GM18499 (cell line): Measurements from ENCODE around the gene SOX6.

Experiments
- ATAC-seq: cut with Tn5 transposase; IDR thresholded peaks from one replicate; pipeline ENCODE4 v1.9.1; 2021; ENCODE audit warnings: moderate number of reproducible peaks; ENCODE audit not compliant: insufficient read depth, unreplicated experiment

Gene SOX6

GRCh38 chr11:16114978-16115871 lies 241.1 kb downstream of the SOX6 start:
- no peak for ATAC-seq

DNA sequence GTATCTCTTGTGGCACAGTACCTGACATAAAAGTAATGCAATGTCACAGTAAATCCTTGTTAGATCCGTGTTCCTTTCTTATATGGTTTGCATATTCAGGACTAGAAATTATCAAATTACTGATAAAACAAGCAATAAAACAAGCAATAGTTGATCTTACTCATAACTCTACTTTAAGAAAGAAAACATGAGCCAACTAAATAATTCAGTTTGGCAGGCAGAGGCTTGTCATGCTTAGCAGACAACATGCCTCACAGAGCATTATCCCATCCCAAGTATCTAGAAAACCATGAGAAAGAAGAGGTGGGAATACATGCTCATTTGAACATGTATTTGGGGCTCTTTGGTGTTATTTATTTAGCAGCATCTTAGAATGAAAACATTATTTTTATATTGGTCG lies 241.9 kb downstream of the SOX6 start:
- ATAC-seq = no peak

GRCh38 chr11:16111690-16112089 lies 244.7 kb downstream of the SOX6 start:
- no peak for ATAC-seq

GRCh38 chr11:16110886-16111285 lies 245.5 kb downstream of the SOX6 start:
- ATAC-seq = no peak

DNA sequence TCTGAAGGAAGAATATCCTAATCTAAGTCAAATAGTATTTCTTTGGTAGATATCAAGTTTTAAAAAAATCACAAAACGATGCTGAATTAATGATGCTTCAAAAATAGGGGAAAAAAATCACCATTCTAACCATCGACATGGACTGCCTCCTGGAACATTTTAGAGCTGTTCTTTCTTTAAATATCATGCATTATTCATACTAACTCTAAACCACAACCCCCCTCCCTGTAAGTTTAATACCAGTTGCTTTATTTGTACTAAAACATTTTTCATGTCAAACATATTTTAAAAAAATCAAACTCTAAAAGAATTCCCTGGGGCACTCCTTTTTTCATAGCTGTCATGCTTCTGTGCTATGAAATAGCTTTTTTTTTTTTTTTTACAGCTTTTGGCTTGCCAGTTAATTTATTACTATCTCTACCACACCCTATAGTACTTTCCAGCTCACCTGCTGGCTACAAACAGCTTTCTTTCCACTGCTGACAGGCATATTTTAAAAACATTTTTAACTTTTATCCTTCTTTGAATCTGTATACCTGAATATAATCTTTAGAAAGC lies 256.9 kb downstream of the SOX6 start:
- ATAC-seq = no peak

- no peak for ATAC-seq
These were observed 257.7 kb downstream of the SOX6 start for GRCh38 chr11:16098526-16099205.

GRCh38 chr11:16097543-16097942 lies 258.8 kb downstream of the SOX6 start:
- no peak for ATAC-seq

DNA sequence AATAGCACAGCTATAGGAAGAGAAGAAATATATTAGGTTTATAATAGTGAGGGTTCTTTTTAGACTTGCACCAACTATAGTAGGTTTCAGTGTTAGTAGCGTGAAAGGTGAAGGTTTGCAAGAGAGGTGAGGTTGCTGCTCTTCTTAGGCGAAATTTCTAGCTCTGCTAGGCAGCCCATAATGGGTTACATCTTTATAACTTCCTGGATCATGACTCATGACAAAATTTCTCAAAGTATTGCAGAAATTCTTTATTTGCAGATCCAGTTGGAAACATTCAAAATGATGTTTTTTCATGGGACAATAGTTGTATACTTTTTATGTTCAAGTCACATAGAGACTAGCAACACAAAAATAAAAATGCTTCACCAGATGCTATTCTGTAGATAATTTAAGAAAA lies 260.0 kb downstream of the SOX6 start:
- ATAC-seq = no peak

DNA sequence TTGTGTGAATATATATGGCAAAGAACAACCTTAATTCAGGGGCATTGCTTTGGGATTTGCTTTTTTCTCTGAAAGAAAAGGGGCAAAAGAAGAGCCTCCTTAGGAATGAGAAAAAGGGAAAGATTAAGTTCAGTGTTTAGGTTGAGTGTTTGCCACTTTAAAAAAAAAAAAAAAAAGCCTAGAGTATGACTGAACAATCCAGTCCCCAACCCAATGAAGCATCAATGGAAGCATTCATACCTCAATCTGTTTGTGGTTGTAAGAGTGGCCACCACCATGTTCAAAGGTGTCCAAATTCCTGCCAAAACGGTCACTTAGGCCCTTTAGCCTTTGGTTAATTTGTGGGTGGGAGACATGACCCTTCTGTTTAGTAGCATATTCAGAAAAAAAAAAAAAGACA lies 260.6 kb downstream of the SOX6 start:
- ATAC-seq = no peak

DNA sequence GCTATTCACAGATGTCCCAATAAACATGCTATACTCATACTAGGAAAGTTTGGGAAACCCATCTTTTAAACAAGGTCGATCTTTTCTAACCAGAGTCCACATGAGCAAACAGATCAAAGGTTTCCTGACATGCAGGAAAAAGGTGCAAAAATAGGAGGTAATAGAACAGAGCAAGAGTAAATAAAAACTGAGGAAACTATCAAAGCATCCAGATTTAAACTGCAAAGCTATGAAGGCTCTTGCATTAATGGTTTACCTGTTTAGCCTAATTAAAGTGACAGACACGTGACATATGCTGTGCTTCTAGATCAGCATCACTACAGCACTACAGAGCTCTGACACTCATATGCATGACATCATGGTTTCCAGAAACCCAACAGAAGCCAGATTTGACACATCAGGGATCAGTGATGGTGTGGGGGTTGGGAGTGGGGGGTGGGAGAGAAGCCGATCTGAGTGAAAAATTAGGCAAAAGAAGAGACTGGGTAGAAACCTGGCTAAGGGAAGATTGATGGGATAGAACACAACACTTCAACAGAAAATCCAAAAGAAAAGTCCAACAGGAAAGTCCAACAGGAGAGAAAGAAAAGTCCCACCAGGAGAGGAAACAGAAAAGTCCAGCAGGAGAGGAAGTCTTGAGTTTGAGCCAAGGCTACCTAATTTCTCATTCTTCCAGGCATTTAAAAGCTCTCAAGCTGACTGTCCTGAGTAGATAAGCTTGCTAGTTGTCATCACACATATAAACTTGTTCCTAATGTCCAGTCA lies 262.3 kb downstream of the SOX6 start:
- no peak for ATAC-seq

DNA sequence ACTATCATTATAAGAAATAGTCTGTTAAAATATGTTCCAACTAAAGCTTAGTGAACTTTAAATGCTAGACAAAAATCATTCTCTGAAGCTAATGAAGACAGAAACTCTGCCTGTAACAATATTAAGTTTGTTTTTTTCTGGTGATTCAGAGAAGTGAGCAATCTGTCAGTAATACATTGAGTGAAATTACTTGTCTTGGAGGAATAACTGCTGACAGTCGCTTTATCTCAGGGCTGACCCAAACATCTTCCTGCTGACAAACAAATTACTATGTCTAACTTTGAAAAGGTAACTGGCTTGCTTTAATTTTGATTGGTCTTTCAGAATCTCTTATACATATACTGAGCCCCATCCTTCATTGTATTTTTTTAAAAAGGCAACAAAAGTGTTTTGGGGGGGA lies 264.5 kb downstream of the SOX6 start:
- no peak for ATAC-seq

DNA sequence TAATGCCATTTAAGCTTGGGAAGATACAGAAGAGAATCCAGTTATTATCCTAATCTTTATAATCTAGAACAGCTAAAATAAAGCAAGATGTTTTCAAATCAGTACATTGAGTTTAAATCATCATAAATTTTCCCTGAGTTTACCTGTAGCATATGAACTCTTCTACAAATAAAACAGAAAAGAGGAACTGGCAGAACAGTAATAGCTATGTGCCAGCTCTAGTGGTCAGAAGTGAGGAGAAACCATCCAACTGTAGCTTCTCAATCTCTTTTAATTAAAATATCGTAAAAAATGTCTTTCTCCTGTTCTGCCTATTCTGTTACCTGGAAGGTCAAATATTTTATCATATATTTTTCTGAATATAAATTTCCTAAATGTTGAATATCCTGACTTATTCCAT lies 266.9 kb downstream of the SOX6 start:
- ATAC-seq = no peak

- ATAC-seq = no peak
These were observed 267.6 kb downstream of the SOX6 start for GRCh38 chr11:16088774-16089173.

- no peak for ATAC-seq
These were observed 268.5 kb downstream of the SOX6 start for GRCh38 chr11:16087886-16088285.

- no peak for ATAC-seq
These were observed 270.0 kb downstream of the SOX6 start for GRCh38 chr11:16086229-16086819.

DNA sequence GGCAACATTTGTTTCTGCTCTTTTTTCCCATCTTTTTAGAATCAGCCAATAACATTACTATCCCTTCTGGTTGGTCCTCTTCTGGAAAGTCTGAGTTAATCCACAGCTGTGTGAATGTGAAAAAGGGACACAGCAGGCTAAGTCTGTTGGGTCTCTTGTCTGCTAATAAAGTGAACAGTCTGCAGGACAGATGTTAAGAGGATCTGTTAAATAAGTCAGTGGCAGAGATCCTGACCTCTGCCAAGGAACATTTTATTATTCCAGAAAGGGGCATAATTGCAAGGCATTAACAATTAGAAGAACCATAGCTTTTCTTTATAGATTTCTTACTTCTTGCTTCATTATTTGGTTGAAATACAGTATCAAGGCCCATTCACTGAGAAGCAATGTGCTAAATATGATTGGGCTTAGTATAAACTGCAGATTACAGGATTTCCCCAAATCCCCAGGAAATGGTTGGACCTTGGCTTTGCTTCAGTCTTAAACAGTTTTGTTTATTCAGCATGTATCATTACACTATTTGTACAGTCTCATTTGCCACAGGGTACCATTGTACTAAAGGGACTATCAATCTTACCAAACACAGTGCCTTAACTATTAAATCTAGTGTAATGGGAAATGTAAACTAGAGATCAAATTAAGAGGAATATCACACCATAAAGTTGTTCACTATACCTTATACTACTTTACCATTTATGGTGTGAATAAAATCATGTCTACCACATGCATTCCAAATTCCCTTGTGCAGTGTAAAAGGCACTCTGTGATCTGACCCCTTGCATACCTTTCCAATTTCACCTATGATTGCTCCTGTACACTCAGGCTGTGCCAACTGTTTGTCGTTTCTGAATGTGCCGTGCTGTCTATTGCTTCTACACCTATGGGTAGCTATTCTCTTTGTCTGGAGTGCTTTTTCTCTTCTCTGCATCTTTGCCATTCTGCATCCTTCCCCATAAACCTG lies 274.0 kb downstream of the SOX6 start:
- no peak for ATAC-seq

GRCh38 chr11:16081382-16082094 lies 274.8 kb downstream of the SOX6 start:
- ATAC-seq = no peak

- ATAC-seq = no peak
These were observed 275.5 kb downstream of the SOX6 start for GRCh38 chr11:16080688-16081381.
